ENCODE measurements around the gene PIEZO2.

- TF ChIP-seq ZNF274 (IDR thresholded peaks at IDR 0.05; ENCODE audit: low read depth, low read length) (no peak), SUZ12 (IDR thresholded peaks at IDR 0.05; ENCODE audit: extremely low read depth, insufficient read depth, insufficient read length) (no peak)
Observed at GRCh38 chr18:11070593-11070992, 78.8 kb downstream of the PIEZO2 start.

Data from NT2/D1 (cell line).